B cell (primary cell): ENCODE results near the gene ALDH1A2.

Experiments
- CTCF ChIP-seq: fragments of 200-600 bp; IDR thresholded peaks from one replicate; pipeline ENCODE4 v1.8.0; 2022; ENCODE audit warnings: antibody characterized with exemption, mild to moderate bottlenecking
- EZH2 ChIP-seq: IDR thresholded peaks from 2 replicates; pipeline ENCODE4 v1.6.1; 2012; ENCODE audit warnings: borderline replicate concordance, low read depth, mild to moderate bottlenecking, moderate library complexity, low read length; ENCODE audit not compliant: insufficient read depth, poor library complexity, severe bottlenecking

GRCh38 chr15:58057559-58057958 is 8.0 kb downstream of the ALDH1A2 start:
- TF ChIP-seq CTCF (no peak), EZH2 (no peak)
